ENCODE measurements around the gene NFIA.
A peak's percentile ranks its signal among the peaks of the same experiment; 100 is the strongest.

Gene NFIA

GRCh38 chr1:61053712-61054600 lies 28.4 kb upstream of the NFIA start:
- POLR2A ChIA-PET = no interaction called here
- H3K4me3 ChIP-seq (ENCODE audit: low read depth, low read length) = no peak overlapping the region
- peaks cover 15% of the 10 kb centered on the region for H3K4me1 ChIP-seq (ENCODE audit: control insufficient read depth, insufficient read depth, low read length)
- CTCF ChIA-PET = interaction anchor here (0.7 to 2.2 kb wide), 3 partner anchors 11 to 71 kb away, joined by 3 to 6 read pairs (median 4); no protein-coding TSS in a partner anchor
- no peak overlapping the region for H3K27ac ChIP-seq (ENCODE audit: extremely low read depth, low read depth, low read length)
- no peaks in the 10 kb centered on the region for H3K9me3 ChIP-seq (ENCODE audit: control insufficient read depth, insufficient read depth, low read depth, low read length)
- peak; percentile 79 for TF ChIP-seq PRDM10 (tag by site-specific recombination; IDR thresholded peaks at IDR 0.05)
- 0 out of 2 replicates have a peak, but pooled peaks have one; percentile 36 for TF ChIP-seq CTCF (tag by site-specific recombination; IDR thresholded peaks at IDR 0.05)
- no peak for TF ChIP-seq ZNF747 (tag by site-specific recombination; IDR thresholded peaks at IDR 0.05)
- TF ChIP-seq ZBTB26 (tag by site-specific recombination; optimal IDR thresholded peaks at IDR 0.05) = peak; percentile 34
- peak; percentile 9; the same call in 1 of the 2 replicates for TF ChIP-seq ZBTB6 (tag by site-specific recombination; IDR thresholded peaks at IDR 0.05)
- TF ChIP-seq TSHZ1 (tag by site-specific recombination; IDR thresholded peaks at IDR 0.05; ENCODE audit: borderline replicate concordance) = no peak
- TF ChIP-seq KLF1 (tag by site-specific recombination; IDR thresholded peaks at IDR 0.05) = 0 out of 2 replicates have a peak, but pooled peaks have one; percentile 12
- peak; percentile 60 for TF ChIP-seq ZNF600 (tag by site-specific recombination; IDR thresholded peaks at IDR 0.05)
- H3K36me3 ChIP-seq (ENCODE audit: control insufficient read depth in 2 of 2, insufficient read depth in 1 of 2, low read length in 2 of 2) = no peaks in the 10 kb centered on the region

- Histone ChIP-seq H3K4me3 (ENCODE audit: low read depth, low read length) (no peak overlapping the region), H3K36me3 (ENCODE audit: control insufficient read depth in 2 of 2, insufficient read depth in 1 of 2, low read length in 2 of 2) (no peaks in the 10 kb centered on the region), H3K4me1 (ENCODE audit: control insufficient read depth, insufficient read depth, low read length) (peaks cover 15% of the 10 kb centered on the region), H3K27ac (ENCODE audit: extremely low read depth, low read depth, low read length) (no peak overlapping the region; the same call in 1 of the 2 replicates), H3K9me3 (ENCODE audit: control insufficient read depth, insufficient read depth, low read depth, low read length) (no peaks in the 10 kb centered on the region)
- CTCF ChIA-PET = interaction anchor here (0.7 to 2.2 kb wide), 2 partner anchors 12 to 71 kb away, joined by 4 to 6 read pairs; no protein-coding TSS in a partner anchor
- no peak for TF ChIP-seq PRDM10 (tag by site-specific recombination; IDR thresholded peaks at IDR 0.05)
- peak; percentile 73; the same call in 1 of the 2 replicates for TF ChIP-seq GFI1B (tag by site-specific recombination; IDR thresholded peaks at IDR 0.05)
- POLR2A ChIA-PET = no interaction called here
Observed at GRCh38 chr1:61054601-61054993, 27.8 kb upstream of the NFIA start.

All from HEK293 (cell line).